H1 (cell line): Measurements from ENCODE around the gene DOCK3. TPM values are rescaled to one million over a fixed set of nuclear protein-coding genes. Genes with fewer than 3 reads are reported as not detected.

Source experiments
- BACH1 ChIP-seq: IDR thresholded peaks from 2 replicates; pipeline ENCODE4 v1.6.1; 2012; ENCODE audit warnings: low read length, improper control_type of control experiment
- CTBP2 ChIP-seq: IDR thresholded peaks from 2 replicates; pipeline ENCODE4 v1.7.0; 2011; ENCODE audit warnings: borderline replicate concordance, mild to moderate bottlenecking, moderate library complexity, mixed read lengths, low read length; ENCODE audit not compliant: insufficient read depth, insufficient read length
- EGR1 ChIP-seq: IDR thresholded peaks from 2 replicates; pipeline ENCODE4 v1.6.1; 2011; ENCODE audit warnings: low read depth, low read length, borderline replicate concordance
- GABPA ChIP-seq: IDR thresholded peaks from 2 replicates; pipeline ENCODE4 v1.6.1; 2011; ENCODE audit warnings: mild to moderate bottlenecking, low read length, moderate library complexity, borderline replicate concordance; ENCODE audit not compliant: insufficient read depth
- MAFK ChIP-seq: IDR thresholded peaks from 2 replicates; pipeline ENCODE4 v1.6.1; 2012; ENCODE audit warnings: low read depth, mild to moderate bottlenecking, improper control_type of control experiment, low read length
- SAP30 ChIP-seq: fragments of 300-600 bp; sonication (generic); IDR thresholded peaks from 2 replicates; pipeline ENCODE4 v1.7.1; 2012; ENCODE audit warnings: low read length, moderate library complexity, mild to moderate bottlenecking, inconsistent platforms; ENCODE audit not compliant: insufficient read depth, insufficient replicate concordance
- SIX5 ChIP-seq: IDR thresholded peaks from 2 replicates; pipeline ENCODE4 v1.6.1; 2011; ENCODE audit warnings: mild to moderate bottlenecking, low read depth, low read length
- SP1 ChIP-seq: IDR thresholded peaks from 2 replicates; pipeline ENCODE4 v1.6.1; 2011; ENCODE audit warnings: low read depth, low read length
- TCF12 ChIP-seq: IDR thresholded peaks from 2 replicates; pipeline ENCODE4 v1.6.1; 2011; ENCODE audit warnings: low read depth, mild to moderate bottlenecking, low read length
- polyA plus RNA-seq, 7 experiments: library from polyadenylated mRNA; depleted of rRNA in 3 of 7; stranded (reverse) in 5 of 7; unstranded in 2 of 7; fragments of >200 nt in 5 of 7; fragments of 200-250 nt in 2 of 7; gene quantifications; 1 replicate in 5 of 7; 2 replicates in 1 of 7; 4 replicates in 1 of 7; pipeline versions ENCODE4 v1.2.1 to v1.2.3, GENCODE V29; 2011 to 2013; ENCODE audit warnings: missing spikeins in 2 of 7, mixed read lengths in 2 of 7
- total RNA-seq: library from RNA; stranded (reverse); fragmentation: NEBNext Ultra II Directional; extraction: Animal tissue kit (Norgen Biotek cat#: 25700); gene quantifications from 2 replicates; pipeline ENCODE4 v1.2.1, GENCODE V29; 2021
- TF ChIP-seq, protein P1 (sequence below): fragments of 300-600 bp; sonication (generic); IDR thresholded peaks from 2 replicates; pipeline ENCODE4 v1.7.1; 2012; ENCODE audit warnings: low read length, moderate library complexity, mild to moderate bottlenecking, inconsistent platforms; ENCODE audit not compliant: insufficient replicate concordance

Gene DOCK3
- total and polyA plus RNA-seq, 2 of the 8 experiments (the other 6 are each of a cell fraction or from before 2014, with no cell fraction given): 2.7 to 5.0 TPM

DNA sequence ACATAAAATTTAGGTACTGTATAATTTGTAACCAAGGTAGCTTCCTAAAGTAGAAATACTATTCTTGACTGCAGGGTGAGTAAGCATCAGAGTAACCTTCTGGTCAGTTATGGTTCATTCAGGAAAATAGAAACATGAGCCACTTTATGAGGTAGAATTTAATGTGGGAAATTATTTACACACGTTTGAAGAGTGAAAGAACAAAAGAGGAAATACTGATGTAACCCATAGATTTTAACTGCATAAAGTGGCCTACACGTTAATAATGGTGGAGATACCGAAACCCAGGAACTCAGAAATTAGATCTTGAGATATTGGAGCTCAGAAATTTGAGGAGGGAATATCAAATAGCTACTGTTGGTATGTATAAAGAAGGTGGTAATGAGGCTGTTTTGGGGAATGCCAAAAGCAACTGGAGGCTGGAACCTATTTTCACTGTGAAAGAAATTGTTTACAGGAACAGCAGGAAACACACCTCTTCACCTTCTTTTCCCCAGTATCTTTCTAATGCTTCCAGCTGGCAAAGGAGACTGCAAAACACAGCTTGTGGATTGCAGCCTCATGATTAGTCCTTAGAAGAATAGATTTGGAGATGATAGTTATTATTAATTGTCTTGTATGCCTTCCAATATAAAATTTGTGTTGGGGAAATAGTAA is 216.1 kb downstream of the DOCK3 start (continued):
- TF ChIP-seq, protein P1, sequence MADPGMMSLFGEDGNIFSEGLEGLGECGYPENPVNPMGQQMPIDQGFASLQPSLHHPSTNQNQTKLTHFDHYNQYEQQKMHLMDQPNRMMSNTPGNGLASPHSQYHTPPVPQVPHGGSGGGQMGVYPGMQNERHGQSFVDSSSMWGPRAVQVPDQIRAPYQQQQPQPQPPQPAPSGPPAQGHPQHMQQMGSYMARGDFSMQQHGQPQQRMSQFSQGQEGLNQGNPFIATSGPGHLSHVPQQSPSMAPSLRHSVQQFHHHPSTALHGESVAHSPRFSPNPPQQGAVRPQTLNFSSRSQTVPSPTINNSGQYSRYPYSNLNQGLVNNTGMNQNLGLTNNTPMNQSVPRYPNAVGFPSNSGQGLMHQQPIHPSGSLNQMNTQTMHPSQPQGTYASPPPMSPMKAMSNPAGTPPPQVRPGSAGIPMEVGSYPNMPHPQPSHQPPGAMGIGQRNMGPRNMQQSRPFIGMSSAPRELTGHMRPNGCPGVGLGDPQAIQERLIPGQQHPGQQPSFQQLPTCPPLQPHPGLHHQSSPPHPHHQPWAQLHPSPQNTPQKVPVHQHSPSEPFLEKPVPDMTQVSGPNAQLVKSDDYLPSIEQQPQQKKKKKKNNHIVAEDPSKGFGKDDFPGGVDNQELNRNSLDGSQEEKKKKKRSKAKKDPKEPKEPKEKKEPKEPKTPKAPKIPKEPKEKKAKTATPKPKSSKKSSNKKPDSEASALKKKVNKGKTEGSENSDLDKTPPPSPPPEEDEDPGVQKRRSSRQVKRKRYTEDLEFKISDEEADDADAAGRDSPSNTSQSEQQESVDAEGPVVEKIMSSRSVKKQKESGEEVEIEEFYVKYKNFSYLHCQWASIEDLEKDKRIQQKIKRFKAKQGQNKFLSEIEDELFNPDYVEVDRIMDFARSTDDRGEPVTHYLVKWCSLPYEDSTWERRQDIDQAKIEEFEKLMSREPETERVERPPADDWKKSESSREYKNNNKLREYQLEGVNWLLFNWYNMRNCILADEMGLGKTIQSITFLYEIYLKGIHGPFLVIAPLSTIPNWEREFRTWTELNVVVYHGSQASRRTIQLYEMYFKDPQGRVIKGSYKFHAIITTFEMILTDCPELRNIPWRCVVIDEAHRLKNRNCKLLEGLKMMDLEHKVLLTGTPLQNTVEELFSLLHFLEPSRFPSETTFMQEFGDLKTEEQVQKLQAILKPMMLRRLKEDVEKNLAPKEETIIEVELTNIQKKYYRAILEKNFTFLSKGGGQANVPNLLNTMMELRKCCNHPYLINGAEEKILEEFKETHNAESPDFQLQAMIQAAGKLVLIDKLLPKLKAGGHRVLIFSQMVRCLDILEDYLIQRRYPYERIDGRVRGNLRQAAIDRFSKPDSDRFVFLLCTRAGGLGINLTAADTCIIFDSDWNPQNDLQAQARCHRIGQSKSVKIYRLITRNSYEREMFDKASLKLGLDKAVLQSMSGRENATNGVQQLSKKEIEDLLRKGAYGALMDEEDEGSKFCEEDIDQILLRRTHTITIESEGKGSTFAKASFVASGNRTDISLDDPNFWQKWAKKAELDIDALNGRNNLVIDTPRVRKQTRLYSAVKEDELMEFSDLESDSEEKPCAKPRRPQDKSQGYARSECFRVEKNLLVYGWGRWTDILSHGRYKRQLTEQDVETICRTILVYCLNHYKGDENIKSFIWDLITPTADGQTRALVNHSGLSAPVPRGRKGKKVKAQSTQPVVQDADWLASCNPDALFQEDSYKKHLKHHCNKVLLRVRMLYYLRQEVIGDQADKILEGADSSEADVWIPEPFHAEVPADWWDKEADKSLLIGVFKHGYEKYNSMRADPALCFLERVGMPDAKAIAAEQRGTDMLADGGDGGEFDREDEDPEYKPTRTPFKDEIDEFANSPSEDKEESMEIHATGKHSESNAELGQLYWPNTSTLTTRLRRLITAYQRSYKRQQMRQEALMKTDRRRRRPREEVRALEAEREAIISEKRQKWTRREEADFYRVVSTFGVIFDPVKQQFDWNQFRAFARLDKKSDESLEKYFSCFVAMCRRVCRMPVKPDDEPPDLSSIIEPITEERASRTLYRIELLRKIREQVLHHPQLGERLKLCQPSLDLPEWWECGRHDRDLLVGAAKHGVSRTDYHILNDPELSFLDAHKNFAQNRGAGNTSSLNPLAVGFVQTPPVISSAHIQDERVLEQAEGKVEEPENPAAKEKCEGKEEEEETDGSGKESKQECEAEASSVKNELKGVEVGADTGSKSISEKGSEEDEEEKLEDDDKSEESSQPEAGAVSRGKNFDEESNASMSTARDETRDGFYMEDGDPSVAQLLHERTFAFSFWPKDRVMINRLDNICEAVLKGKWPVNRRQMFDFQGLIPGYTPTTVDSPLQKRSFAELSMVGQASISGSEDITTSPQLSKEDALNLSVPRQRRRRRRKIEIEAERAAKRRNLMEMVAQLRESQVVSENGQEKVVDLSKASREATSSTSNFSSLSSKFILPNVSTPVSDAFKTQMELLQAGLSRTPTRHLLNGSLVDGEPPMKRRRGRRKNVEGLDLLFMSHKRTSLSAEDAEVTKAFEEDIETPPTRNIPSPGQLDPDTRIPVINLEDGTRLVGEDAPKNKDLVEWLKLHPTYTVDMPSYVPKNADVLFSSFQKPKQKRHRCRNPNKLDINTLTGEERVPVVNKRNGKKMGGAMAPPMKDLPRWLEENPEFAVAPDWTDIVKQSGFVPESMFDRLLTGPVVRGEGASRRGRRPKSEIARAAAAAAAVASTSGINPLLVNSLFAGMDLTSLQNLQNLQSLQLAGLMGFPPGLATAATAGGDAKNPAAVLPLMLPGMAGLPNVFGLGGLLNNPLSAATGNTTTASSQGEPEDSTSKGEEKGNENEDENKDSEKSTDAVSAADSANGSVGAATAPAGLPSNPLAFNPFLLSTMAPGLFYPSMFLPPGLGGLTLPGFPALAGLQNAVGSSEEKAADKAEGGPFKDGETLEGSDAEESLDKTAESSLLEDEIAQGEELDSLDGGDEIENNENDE: peak; percentile 25
- TF ChIP-seq SAP30: no peak
- TF ChIP-seq TCF12: 0 out of 2 replicates have a peak, but pooled peaks have one; percentile 76
- TF ChIP-seq SP1: 0 out of 2 replicates have a peak, but pooled peaks have one; percentile 37
- TF ChIP-seq GABPA: no peak
- no peak for TF ChIP-seq EGR1
- no peak for TF ChIP-seq CTBP2
- no peak for TF ChIP-seq MAFK
- TF ChIP-seq BACH1: no peak
- no peak for TF ChIP-seq SIX5
